GM19035 (cell line): ENCODE data around the gene GNG13.
"Not testable (repeated sequence)": the region's sequence is repeated elsewhere in the genome, so short reads cannot be mapped to it uniquely, and the experiment has no call there.

ENCODE experiments used
- ATAC-seq: cut with Tn5 transposase; IDR thresholded peaks from one replicate; pipeline ENCODE4 v1.9.1; 2021; ENCODE audit not compliant: unreplicated experiment

Gene GNG13

DNA sequence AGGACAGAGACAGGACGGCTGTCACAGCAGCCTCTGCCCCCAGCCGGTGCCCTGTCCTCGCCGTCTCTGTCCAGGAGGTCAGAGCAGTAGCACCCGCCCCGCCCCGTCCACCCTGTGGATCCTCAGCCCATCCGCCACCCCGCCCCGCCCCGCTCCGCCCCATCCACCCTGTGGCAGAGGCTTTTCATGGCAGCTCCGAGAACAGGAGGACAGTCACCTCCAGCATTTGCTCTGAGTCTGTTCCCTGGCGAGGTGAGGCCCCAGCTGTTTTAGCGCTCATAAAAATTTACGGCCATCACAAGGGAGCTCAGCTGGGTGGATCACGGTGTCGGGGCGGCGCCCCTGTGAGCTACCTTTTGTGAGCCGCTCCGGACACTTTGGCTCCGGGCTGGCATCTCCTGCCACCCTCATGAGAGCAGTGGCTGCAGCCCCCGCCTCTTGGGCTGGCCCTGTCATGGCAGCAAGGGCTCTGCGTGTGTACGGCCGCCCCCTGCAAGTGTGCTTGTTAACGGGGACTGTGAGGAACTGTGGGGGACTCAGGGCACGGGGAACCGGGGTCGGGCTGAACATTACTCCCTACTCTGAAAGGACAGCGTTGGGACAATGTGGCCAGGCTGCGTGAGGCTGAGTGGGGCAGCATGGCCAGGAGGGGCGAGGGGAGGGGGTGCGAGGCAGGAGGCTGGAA lies 32.3 kb upstream of the GNG13 start:
- ATAC-seq = no peak

DNA sequence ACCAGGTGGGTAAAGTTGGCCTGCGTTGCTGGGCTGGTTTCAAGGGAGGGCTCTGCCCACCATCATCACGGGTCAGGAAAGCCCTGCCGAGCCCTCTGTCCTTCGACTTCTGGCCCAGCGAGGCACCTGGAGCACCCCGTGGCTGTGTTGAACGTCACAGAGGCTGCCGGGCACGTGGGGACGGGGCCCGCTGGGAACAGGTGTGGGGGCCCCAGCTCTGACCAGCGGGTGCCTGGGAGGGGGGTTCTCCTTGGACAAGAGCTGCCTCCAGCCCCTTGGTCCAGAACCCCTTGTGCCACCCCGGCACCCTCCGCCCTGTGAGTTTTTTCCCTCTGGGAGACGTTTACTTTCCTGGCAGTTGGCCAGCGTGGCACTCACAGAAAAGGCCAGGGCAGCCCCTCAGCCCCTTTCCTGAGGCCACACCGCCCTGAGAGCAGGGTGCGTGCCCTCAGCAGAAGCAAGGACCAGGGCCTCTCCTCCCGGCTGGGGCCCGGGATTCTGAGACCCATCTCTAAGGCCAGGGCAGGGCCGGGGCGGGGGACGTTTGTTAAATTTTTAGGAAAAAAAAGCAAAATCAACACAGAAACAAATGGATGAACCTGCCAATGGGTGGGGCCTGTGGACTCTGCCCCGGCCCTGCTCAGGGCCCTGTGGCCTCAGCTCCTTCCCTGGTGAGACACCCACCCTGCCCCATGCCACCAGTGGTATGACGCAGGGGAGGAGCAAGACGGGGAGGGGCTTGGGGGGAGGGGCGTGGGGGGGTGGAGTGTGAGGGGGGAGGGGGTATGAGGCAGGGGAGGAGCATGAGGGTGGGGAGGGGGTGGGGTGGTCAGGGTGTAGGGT lies 31.3 kb upstream of the GNG13 start:
- no peak for ATAC-seq

DNA sequence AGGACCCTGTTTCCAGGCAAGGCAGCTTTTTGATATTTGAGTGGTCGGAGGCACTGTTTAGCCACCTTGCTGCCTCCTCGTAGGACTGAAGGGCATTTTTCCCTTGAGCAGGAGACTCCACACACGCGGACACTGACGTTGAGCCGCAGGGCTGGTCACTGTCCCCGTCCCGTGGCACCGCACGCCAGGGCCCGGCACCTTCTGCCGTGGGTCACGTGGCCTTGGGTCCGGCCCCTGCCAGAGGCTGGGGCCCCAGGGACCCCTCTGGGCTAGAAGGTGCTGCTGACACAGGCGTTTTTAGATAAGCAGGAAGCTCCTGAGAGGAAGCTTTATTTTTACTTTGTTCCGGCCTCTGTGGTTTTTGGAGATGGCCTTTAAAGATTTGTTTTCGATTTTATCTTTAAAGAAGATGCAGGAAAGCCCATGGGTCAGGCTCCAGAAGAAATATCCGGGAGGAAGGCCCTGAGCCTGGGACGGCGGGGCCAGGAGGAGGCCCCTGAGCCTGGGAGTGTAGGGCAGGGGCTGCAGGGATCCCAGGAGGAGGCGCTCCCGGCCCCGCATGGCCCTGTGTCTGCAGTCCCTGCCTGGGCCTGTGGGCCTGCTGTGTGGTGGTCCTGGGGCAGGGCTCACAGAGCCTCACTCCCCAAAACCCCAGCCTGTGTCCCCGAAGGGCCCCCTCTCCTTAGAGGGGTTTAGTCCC lies 30.5 kb upstream of the GNG13 start:
- ATAC-seq = no peak

DNA sequence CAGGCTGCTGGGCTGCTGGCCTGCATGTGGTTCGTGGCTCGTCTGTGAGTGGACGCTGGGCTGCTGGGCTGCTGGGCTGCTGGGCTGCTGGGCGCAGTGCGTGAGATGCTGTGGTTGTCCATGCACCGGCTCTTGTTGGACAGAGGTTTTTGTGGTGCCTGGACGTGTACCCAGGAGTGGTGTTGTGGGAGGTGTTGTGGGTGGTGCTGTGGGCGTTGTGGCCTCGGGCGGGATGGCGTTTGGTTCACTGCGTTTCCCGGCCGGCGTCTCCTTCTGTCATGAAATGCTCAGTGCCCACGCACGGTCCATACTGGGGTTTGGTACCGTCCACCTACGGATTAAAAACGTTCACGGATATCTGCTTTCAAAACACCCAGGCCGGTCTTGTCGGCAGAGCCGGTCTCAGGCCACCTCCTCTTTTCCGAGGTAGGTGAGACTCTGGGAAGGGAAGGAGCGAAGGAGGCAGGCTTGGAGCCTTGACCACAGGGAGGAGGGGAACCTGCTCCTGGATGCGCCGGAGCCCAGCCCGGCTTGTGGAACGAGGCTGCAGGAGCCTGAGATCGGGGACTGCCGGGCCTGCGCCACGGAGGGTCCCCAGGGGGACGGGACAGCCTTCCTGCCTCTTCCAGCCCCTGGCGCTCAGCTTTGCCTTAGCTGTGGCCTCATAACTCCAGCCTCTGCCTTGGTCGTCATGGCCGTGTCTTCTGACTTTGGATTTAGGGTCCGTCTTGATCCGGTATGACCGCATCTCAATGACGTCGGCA lies 29.8 kb upstream of the GNG13 start:
- ATAC-seq = no peak

DNA sequence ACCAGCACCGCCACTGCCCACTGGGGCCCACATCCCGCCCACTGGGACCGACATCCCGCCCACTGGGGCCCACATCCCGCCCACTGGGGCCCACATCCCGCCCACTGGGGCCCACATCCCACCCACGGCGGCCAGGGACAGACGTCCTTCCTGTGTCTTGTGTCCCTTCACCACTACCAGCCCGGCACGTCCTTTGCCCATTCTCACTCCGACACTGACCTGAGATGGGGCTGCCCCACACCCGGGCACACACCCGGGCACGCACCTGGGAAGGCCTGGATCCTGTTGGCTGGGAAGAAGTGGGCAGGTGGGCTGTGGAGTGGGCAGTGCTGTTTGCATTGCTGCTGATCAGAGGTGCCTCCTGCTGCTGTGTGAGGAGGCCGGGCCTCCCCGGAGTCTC lies 28.4 kb upstream of the GNG13 start:
- ATAC-seq = no peak

DNA sequence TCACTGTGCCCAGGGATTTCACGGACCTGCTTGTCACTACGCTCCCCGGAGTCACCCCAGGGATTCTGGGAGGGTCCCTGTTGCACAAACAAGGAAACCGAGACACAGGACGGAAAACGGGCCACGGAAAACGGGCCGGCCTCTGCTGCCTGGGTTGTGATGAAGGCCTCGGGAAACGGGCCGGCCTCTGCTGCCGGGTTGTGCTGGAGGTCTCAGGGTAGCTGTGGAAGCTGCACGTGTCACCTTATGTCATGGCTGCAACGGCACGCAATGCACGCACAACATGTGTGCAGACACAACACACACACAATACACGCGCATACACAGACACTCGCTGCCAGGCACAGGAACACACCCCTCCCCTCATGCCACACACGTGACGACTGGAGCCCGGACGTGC lies 27.0 kb upstream of the GNG13 start:
- no peak for ATAC-seq

DNA sequence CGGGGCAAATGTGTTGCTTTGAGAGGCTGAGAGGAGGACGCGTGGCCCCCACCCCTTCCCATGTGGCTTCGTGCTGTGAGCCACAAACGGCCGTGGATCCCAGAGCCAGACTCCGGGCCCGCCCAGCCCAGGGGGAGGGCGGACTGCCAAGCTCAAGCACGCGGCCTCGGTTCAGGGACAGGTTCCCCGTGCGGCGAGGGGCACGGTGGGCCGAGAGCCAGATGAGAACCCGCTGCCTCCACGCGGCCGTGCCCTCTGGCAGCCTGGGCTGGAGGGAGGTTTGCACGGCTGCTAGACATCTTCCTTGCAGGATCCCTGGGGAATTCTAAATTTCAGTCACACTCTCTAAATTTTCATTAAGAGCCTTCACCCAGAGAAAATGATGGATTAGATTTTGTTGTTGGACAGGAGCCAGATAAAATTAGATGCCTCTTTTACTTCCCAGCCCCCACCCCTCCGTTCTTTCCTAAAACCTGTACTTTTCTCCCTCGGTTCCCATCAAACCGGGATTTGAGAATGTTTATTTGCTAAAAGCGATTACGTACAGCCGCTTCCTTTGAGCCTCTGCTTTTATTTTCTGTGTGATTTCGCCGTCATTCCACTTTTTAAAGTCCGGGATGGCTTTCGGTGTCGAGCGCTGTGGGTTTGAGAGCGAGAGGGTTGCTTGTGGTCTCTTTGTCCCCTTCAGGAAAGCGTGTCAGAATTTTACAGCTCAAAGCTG lies 25.0 kb upstream of the GNG13 start:
- ATAC-seq = no peak

DNA sequence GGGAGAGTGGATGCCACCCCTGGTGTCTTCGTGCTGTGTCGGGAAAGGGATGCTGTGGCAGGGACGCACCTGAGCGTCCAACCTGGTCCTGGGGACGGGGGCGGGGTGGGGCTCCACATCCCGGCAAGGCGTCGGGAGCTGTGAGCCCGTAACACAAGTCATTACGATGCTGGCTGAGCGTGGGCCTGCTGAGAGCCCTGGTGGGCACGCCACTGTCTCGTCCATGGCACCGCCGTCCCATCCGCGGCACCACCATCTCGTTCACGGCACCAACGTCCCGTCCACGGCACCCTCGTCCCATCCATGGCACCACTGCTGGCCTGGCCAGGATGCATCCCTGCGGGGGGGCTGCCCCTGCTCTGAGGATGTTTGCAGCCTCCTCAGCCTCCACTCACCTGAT lies 24.1 kb upstream of the GNG13 start:
- ATAC-seq = no peak

DNA sequence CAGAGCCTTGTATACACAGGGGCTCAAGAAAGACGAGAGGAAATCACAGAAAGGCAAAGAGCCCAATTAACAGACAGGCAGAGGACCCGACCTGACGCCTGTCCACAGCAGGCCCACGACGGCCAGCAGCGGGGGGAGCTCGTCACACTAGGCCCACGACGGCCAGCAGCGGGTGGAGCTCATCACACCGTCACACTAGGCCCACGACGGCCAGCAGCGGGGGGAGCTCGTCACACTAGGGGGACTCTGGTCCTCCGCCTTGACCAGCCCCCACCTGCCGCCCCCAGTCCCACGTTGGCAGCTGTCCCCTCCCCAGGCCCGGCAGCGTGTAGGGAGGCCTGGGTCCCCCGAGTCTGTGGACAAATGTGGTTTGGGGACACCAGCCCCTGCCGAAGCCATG lies 23.7 kb upstream of the GNG13 start:
- no peak for ATAC-seq

DNA sequence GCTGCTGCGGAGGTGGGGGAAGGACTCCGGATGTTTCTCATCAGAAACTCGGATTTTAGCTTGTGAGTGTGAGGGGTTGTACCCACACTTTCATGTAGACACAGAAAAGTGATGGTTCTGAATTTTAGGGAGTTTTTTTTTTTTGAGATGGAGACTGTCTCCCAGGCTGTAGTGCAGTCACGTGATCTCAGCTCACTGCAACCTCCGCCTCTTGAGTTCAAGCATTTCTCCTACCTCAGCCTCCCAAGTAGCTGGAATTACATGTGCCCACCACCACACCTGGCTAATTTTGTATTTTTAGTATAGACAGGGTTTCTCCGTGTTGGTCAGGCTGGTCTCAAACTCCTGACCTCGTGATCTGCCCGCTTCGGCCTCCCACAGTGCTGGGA lies 22.4 kb upstream of the GNG13 start:
- ATAC-seq = no peak

DNA sequence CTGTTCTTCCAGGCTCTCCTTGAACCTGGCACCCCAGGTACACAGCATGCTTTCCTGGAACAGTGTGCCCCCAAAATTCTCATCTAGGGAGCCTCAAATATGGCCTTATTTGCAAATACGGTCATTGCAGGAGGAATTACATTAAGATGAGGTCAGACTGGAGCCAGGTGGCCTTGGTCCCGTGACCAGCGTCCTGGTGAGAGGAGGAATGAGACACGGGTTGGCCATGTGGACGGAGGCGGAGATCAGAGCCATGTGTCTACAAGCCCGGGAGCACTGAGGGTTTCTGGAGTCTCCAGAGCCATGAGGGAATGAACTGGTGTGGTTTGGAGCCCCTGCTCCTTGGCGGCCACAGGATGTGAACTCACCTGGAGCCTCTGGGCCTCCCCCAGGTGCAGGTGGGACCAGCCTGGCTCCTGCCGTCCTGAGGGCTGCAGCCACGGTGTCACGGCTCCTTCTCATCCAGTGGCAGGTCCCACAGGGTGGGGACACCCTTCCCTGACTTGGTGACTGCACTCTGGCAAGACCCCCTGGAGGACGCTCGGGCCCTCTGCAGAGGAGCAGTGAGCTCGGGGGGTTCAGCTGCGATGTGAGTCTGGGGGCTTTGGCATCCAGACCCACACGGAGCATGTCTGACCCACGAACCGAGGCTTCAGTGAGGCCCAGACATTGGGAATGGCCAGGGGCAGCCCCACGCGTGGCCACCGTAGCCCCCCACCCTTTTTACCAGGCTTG lies 21.8 kb upstream of the GNG13 start:
- ATAC-seq = no peak

DNA sequence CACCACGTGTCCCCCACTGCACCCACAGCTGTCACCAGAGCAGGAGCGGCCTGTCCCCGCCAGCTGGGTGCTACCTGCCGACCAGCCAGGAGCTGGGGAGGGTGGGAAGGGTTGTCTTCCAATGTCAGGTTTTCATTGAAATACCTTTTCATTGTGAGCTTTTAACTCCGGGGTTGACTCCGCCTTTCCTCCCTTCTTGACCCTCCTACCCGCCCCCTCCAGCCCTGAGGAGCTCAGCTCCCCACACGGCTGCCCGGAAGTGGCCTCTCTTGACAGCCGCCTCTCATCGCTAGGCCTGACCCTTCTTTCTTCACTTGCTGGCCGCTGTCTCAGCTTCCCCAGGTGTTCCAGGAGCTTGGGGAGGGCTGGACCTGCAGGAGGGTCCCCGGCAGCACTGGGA lies 21.2 kb upstream of the GNG13 start:
- ATAC-seq = no peak

DNA sequence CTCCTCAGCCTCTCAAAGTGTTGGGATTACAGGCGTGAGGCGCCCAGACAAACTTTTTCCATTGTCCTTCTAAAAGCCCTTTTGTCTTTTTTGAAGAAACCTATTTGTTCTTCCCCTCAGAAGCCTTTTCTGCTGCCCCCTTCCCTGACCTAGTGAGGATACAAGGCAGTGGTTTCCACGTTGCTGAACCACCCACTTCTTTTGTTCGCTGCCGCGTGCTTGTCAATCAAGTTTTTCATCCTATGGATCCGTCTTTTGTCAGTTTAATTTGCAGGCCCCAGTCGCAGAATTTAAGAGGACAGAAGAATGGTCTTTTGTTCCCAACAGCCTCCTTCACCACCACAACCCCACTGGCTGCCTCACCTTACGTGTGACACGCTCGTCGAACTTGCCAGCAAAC lies 20.2 kb upstream of the GNG13 start:
- no peak for ATAC-seq

DNA sequence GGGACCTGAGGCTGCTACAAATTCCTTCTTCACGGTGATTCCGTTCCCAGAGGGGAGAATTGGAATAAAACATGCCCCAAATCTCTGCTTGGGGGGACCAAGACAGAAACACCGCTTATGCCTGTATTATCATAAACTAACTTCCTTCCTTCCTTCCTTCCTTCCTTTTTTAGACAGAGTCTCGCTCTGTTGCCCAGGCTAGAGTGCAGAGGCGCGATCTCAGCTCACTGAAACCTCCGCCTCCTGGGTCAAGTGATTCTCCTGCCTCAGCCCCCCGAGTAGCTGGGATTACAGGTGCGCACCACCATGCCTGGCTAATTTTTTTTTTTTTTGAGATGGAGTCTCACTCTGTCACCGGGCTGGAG lies 19.5 kb upstream of the GNG13 start:
- ATAC-seq = not testable (repeated sequence)

DNA sequence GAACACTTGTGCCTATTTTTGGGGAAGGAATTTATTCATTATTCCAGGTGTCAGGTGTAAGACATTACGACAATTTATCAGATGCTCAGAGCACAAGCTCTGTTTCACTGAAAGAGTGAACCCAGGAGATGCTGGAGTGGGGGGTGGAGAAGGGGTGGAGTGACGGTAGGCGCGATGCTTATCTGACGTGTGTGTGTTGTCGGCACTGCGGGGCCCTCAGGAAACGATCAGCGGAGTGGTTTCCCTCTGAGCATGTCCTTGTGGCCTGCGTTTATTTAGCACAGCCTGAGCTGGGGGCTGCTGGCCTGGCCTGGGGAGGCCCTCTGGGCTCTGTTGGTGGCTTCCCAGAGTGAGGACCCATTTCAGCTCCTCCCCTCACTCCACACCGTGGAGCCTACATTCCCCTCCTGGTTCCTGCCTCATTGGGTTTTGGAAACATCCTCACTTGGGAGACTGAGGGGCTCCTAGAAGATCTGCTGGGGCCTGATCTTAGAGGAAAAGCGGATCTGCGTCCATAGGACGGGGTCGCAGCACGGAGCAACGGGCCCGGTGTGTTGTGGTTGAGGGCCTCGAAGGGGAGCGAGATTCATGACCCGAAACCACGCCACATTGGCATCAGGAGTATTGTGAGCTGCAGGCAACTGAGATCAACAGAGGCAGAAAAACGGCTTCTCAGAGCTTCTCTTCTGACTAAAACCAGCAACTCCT lies 19.0 kb upstream of the GNG13 start:
- no peak for ATAC-seq

DNA sequence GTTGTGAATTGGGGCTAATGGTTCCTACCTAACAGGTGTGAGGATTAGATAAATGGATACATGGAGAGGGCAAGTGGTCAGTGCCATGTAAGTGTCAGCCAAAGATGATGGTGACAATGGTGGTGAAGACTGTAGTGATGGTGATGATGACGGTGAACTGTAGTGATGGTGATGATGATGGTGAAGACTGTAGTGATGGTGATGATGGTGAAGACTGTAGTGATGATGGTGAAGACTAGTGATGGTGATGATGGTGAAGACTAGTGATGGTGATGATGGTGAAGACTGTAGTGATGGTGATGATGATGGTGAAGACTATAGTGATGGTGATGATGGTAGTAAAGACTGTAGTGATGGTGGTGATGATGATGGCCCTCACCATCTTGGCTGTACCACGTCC lies 18.1 kb upstream of the GNG13 start:
- ATAC-seq = no peak

DNA sequence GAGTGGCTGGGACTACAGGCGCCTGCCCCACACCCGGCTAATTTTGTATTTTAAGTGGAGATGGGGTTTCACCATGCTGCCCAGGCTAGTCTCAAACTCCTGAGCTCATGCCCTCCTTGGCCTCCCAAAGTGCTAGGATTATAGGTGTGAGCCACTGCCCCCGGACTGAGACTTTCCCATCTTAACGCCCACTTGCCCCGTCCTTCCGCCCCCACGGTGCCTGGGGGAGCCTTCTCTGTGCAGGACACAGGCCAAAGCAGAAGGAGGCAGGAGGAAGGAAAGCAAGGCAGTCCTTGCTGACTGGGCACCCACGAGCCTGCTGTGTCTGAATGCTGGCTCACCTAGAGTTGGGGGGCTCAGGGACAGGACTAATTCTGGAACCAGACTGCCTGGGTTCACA lies 17.6 kb upstream of the GNG13 start:
- ATAC-seq = no peak

DNA sequence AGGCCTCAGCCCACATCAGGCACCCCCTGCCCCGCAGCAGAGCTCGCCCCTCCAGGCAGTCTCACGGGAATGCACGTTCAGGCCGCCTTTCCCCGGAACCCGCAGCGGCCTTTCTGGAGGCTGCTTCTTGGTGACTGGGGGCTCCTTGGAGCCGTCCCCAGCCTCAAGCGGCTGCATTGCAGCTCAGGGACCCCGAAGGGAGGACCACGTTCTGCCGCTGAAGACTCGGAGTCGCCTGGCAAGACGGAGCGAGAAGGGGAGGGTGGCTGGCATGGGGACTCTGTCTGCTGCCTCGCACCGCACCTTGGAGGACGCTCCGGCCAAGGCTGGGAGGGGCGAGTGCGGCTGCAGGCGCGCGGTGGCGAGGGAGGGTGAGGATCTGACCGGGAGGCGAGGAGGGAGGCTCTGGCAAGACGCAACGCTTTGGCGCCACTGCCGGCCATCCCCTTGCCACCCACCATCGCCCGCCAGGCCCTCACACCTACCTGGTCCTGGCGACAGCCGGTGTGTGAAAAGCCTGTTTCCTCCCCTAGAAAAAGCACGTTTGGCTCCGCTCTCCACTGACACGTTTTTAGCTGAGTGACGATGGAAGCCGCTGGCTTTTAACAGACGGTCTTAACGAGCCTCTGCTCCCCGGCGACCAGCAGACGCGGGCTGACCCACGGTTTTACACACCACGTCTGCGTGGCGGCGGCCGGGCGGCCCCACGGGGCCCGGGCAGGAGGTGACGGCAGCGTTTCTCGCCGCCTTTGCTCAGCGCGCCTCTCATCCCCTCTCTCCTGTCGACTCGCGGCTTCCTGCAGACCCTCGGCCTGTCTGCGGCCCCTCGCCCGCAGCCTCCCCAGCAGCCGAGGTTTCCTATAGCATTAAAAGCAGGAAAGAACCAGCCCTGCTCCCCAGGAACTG lies 16.7 kb upstream of the GNG13 start:
- no peak for ATAC-seq
